WTC11 (cell line): Measurements from ENCODE around the gene PLIN5. TPM values are rescaled to one million over a fixed set of nuclear protein-coding genes. Genes with fewer than 3 reads are reported as not detected.

ENCODE experiments used
- ATAC-seq: fragments of 200-7000 bp; cut with Tn5 transposase; 2 replicates; pipeline ENCODE4 v1.10.0; 2021; ENCODE audit warnings: mild to moderate bottlenecking, moderate library complexity
- CTCF ChIA-PET: fragments of 300-600 bp; sonication (Branson Sonifier 250); formaldehyde crosslinking; loops from one replicate; lab custom pipeline; 2021; ENCODE audit warnings: antibody characterized with exemption; lab: Charles Lee
- POLR2A ChIA-PET: fragments of 350-600 bp; sonication (Branson Sonifier 250); formaldehyde crosslinking; loops from one replicate; lab custom pipeline; 2021; ENCODE audit warnings: antibody characterized with exemption; lab: Charles Lee
- DNase-seq: peaks from one replicate; pipeline ENCODE4 v3.0.0; 2021; ENCODE audit warnings: low spot score
- H3K27ac Mint-ChIP-seq: 2 replicates; pipeline ENCODE4 v1.8.0; 2021; ENCODE audit warnings: mixed read lengths
- H3K27me3 Mint-ChIP-seq: 2 replicates; pipeline ENCODE4 v1.8.0; 2021; ENCODE audit warnings: low read depth, mild to moderate bottlenecking, moderate library complexity, mixed read lengths
- H3K36me3 Mint-ChIP-seq: 2 replicates; pipeline ENCODE4 v1.8.0; 2021; ENCODE audit warnings: mixed read lengths
- H3K4me1 Mint-ChIP-seq: 2 replicates; pipeline ENCODE4 v1.8.0; 2022; ENCODE audit warnings: mixed read lengths
- H3K4me3 Mint-ChIP-seq: 2 replicates; pipeline ENCODE4 v1.8.0; 2021; ENCODE audit warnings: mild to moderate bottlenecking, moderate library complexity, mixed read lengths
- H3K9me3 Mint-ChIP-seq: 2 replicates; pipeline ENCODE4 v1.8.0; 2021; ENCODE audit warnings: mixed read lengths
- ELF4 ChIP-seq: sonication (generic); formaldehyde crosslinking; IDR thresholded peaks from 2 replicates; pipeline ENCODE4 v1.8.1; 2022; ENCODE audit warnings: low read depth, mild to moderate bottlenecking, moderate library complexity, missing genetic modification reagents
- ERG ChIP-seq: fragments of 250-450 bp; sonication (Bioruptor Pico); IDR thresholded peaks from 2 replicates; pipeline ENCODE4 v1.8.0; 2021; ENCODE audit warnings: mild to moderate bottlenecking
- FOXP1 ChIP-seq: sonication (generic); formaldehyde crosslinking; IDR thresholded peaks from 2 replicates; pipeline ENCODE4 v1.8.0; 2022; ENCODE audit warnings: missing genetic modification reagents, mild to moderate bottlenecking, moderate library complexity, borderline replicate concordance
- IRF2 ChIP-seq: sonication (generic); formaldehyde crosslinking; IDR thresholded peaks from 2 replicates; pipeline ENCODE4 v1.8.0; 2022; ENCODE audit warnings: low read depth, missing genetic modification reagents, borderline replicate concordance
- KAT7 ChIP-seq: sonication (generic); formaldehyde crosslinking; IDR thresholded peaks from 2 replicates; pipeline ENCODE4 v1.8.1; 2023; ENCODE audit warnings: missing genetic modification reagents, mild to moderate bottlenecking, borderline replicate concordance
- MYBL2 ChIP-seq: sonication (generic); formaldehyde crosslinking; IDR thresholded peaks from 2 replicates; pipeline ENCODE4 v1.8.1; 2023; ENCODE audit warnings: mild to moderate bottlenecking, moderate library complexity, missing genetic modification reagents
- NFATC4 ChIP-seq: fragments of 250-450 bp; sonication (Bioruptor Pico); IDR thresholded peaks from 2 replicates; pipeline ENCODE4 v1.9.0; 2021; ENCODE audit warnings: mild to moderate bottlenecking
- ZBTB21 ChIP-seq: sonication (generic); formaldehyde crosslinking; IDR thresholded peaks from 2 replicates; pipeline ENCODE4 v1.8.1; 2023; ENCODE audit warnings: mild to moderate bottlenecking, missing genetic modification reagents, borderline replicate concordance
- ZMAT4 ChIP-seq: fragments of 250-450 bp; sonication (Bioruptor Pico); IDR thresholded peaks from 2 replicates; pipeline ENCODE4 v1.9.0; 2021; ENCODE audit warnings: mild to moderate bottlenecking
- ZNF219 ChIP-seq: sonication (generic); formaldehyde crosslinking; IDR thresholded peaks from 2 replicates; pipeline ENCODE4 v1.8.0; 2023; ENCODE audit warnings: missing genetic modification reagents, mild to moderate bottlenecking, borderline replicate concordance
- ZNF396 ChIP-seq: fragments of 250-450 bp; sonication (Bioruptor Pico); IDR thresholded peaks from 2 replicates; pipeline ENCODE4 v1.8.0; 2021; ENCODE audit warnings: mild to moderate bottlenecking, moderate library complexity, borderline replicate concordance
- total RNA-seq: library from RNA; stranded (reverse); gene quantifications from 3 replicates; pipeline ENCODE4 v1.2.3, GENCODE V29; 2021
- TF ChIP-seq, protein P1 (sequence below): sonication (generic); formaldehyde crosslinking; IDR thresholded peaks from 2 replicates; pipeline ENCODE4 v1.8.1; 2023; ENCODE audit warnings: mild to moderate bottlenecking, missing genetic modification reagents
- TF ChIP-seq, protein P2 (sequence below): sonication (generic); formaldehyde crosslinking; IDR thresholded peaks from 2 replicates; pipeline ENCODE4 v1.8.0; 2022; ENCODE audit warnings: mild to moderate bottlenecking, missing genetic modification reagents
- TF ChIP-seq, protein P3 (sequence below): sonication (generic); formaldehyde crosslinking; IDR thresholded peaks from 2 replicates; pipeline ENCODE4 v1.8.0; 2022; ENCODE audit warnings: mild to moderate bottlenecking, missing genetic modification reagents
- TF ChIP-seq, protein P4 (sequence below): fragments of 250-450 bp; sonication (Bioruptor Pico); IDR thresholded peaks from 2 replicates; pipeline ENCODE4 v2.1.2; 2022; ENCODE audit warnings: mild to moderate bottlenecking, moderate library complexity
- TF ChIP-seq, protein P5 (sequence below): sonication (generic); formaldehyde crosslinking; IDR thresholded peaks from 2 replicates; pipeline ENCODE4 v1.8.0; 2022; ENCODE audit warnings: mild to moderate bottlenecking, missing genetic modification reagents
- TF ChIP-seq, protein P6 (sequence below): sonication (generic); formaldehyde crosslinking; IDR thresholded peaks from 2 replicates; pipeline ENCODE4 v1.8.0; 2023; ENCODE audit warnings: missing genetic modification reagents, mild to moderate bottlenecking, borderline replicate concordance

Gene PLIN5
- total RNA-seq, 1 experiment from 2014 or later, result 3.9 TPM

DNA sequence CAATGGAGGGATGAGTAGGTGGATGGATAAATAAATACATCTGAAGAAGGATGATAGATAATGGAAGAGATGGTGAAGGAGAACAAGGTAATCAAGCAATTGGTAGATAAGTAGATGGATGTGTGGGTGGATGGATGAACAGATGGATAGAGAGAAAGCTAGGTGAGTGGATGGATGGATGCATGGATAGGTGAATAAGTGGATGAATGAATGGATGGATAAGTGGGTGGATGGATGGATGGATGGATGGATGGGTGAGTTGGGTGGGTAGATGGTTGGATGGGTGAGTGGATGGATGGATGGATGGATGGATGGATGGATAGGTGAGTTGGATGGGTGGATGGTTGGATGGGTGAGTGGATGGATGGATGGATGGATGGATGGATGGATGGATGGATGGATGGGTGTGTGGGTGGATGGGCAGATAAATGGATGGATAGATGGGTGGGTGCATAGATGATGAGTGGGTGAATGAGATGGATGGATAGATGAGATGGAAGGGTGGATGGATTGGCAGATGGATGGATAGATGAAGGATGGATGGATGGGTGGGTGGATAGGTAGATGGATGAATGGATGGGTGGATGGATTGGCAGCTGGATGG, 18.2 kb upstream of the PLIN5 start:
- H3K36me3 Mint-ChIP-seq, result peaks cover 45% of the 10 kb centered on the region
- peaks cover 2% of the 10 kb centered on the region; the same call in 1 of the 2 replicates for H3K27me3 Mint-ChIP-seq
- H3K27ac Mint-ChIP-seq, result no peak overlapping the region
- POLR2A ChIA-PET, result no interaction called here
- H3K4me3 Mint-ChIP-seq, result no peak overlapping the region
- no peaks in the 10 kb centered on the region for H3K9me3 Mint-ChIP-seq
- TF ChIP-seq, protein P1, sequence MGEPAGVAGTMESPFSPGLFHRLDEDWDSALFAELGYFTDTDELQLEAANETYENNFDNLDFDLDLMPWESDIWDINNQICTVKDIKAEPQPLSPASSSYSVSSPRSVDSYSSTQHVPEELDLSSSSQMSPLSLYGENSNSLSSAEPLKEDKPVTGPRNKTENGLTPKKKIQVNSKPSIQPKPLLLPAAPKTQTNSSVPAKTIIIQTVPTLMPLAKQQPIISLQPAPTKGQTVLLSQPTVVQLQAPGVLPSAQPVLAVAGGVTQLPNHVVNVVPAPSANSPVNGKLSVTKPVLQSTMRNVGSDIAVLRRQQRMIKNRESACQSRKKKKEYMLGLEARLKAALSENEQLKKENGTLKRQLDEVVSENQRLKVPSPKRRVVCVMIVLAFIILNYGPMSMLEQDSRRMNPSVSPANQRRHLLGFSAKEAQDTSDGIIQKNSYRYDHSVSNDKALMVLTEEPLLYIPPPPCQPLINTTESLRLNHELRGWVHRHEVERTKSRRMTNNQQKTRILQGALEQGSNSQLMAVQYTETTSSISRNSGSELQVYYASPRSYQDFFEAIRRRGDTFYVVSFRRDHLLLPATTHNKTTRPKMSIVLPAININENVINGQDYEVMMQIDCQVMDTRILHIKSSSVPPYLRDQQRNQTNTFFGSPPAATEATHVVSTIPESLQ (CRISPR knock-in tag), result no peak
- TF ChIP-seq ZMAT4 (CRISPR knock-in tag) (no peak), ZNF219 (CRISPR knock-in tag) (no peak), IRF2 (no peak), ZBTB21 (CRISPR knock-in tag) (no peak), ELF4 (no peak), NFATC4 (CRISPR knock-in tag) (no peak), ERG (CRISPR knock-in tag) (no peak), FOXP1 (CRISPR knock-in tag) (no peak), MYBL2 (CRISPR knock-in tag) (no peak), ZNF396 (CRISPR knock-in tag) (no peak), KAT7 (CRISPR knock-in tag) (no peak)
- TF ChIP-seq, protein P2, sequence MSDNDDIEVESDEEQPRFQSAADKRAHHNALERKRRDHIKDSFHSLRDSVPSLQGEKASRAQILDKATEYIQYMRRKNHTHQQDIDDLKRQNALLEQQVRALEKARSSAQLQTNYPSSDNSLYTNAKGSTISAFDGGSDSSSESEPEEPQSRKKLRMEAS (CRISPR knock-in tag), result no peak
- TF ChIP-seq, protein P3, sequence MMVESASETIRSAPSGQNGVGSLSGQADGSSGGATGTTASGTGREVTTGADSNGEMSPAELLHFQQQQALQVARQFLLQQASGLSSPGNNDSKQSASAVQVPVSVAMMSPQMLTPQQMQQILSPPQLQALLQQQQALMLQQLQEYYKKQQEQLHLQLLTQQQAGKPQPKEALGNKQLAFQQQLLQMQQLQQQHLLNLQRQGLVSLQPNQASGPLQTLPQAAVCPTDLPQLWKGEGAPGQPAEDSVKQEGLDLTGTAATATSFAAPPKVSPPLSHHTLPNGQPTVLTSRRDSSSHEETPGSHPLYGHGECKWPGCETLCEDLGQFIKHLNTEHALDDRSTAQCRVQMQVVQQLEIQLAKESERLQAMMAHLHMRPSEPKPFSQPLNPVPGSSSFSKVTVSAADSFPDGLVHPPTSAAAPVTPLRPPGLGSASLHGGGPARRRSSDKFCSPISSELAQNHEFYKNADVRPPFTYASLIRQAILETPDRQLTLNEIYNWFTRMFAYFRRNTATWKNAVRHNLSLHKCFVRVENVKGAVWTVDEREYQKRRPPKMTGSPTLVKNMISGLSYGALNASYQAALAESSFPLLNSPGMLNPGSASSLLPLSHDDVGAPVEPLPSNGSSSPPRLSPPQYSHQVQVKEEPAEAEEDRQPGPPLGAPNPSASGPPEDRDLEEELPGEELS (CRISPR knock-in tag), result no peak
- TF ChIP-seq, protein P4, sequence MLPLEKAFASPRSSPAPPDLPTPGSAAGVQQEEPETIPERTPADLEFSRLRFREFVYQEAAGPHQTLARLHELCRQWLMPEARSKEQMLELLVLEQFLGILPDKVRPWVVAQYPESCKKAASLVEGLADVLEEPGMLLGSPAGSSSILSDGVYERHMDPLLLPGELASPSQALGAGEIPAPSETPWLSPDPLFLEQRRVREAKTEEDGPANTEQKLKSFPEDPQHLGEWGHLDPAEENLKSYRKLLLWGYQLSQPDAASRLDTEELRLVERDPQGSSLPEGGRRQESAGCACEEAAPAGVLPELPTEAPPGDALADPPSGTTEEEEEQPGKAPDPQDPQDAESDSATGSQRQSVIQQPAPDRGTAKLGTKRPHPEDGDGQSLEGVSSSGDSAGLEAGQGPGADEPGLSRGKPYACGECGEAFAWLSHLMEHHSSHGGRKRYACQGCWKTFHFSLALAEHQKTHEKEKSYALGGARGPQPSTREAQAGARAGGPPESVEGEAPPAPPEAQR (CRISPR knock-in tag), result no peak
- TF ChIP-seq, protein P5, sequence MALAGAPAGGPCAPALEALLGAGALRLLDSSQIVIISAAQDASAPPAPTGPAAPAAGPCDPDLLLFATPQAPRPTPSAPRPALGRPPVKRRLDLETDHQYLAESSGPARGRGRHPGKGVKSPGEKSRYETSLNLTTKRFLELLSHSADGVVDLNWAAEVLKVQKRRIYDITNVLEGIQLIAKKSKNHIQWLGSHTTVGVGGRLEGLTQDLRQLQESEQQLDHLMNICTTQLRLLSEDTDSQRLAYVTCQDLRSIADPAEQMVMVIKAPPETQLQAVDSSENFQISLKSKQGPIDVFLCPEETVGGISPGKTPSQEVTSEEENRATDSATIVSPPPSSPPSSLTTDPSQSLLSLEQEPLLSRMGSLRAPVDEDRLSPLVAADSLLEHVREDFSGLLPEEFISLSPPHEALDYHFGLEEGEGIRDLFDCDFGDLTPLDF (CRISPR knock-in tag), result no peak
- TF ChIP-seq, protein P6, sequence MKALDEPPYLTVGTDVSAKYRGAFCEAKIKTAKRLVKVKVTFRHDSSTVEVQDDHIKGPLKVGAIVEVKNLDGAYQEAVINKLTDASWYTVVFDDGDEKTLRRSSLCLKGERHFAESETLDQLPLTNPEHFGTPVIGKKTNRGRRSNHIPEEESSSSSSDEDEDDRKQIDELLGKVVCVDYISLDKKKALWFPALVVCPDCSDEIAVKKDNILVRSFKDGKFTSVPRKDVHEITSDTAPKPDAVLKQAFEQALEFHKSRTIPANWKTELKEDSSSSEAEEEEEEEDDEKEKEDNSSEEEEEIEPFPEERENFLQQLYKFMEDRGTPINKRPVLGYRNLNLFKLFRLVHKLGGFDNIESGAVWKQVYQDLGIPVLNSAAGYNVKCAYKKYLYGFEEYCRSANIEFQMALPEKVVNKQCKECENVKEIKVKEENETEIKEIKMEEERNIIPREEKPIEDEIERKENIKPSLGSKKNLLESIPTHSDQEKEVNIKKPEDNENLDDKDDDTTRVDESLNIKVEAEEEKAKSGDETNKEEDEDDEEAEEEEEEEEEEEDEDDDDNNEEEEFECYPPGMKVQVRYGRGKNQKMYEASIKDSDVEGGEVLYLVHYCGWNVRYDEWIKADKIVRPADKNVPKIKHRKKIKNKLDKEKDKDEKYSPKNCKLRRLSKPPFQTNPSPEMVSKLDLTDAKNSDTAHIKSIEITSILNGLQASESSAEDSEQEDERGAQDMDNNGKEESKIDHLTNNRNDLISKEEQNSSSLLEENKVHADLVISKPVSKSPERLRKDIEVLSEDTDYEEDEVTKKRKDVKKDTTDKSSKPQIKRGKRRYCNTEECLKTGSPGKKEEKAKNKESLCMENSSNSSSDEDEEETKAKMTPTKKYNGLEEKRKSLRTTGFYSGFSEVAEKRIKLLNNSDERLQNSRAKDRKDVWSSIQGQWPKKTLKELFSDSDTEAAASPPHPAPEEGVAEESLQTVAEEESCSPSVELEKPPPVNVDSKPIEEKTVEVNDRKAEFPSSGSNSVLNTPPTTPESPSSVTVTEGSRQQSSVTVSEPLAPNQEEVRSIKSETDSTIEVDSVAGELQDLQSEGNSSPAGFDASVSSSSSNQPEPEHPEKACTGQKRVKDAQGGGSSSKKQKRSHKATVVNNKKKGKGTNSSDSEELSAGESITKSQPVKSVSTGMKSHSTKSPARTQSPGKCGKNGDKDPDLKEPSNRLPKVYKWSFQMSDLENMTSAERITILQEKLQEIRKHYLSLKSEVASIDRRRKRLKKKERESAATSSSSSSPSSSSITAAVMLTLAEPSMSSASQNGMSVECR (CRISPR knock-in tag), result no peak
- TF ChIP-seq, all 79 proteins: peak for 0
- H3K4me1 Mint-ChIP-seq, result peaks cover 9% of the 10 kb centered on the region
- DNase-seq, result no peak
- ATAC-seq, result no peak
- CTCF ChIA-PET, result no interaction called here
